A204.1 (cell line): Measurements from ENCODE around the gene LGI4.
"Not testable (repeated sequence)": the region's sequence is repeated elsewhere in the genome, so short reads cannot be mapped to it uniquely, and the experiment has no call there.

Experiments used
- FAIRE-seq: peaks from 2 replicates; lab custom pipeline; 2012; peaks lifted over from hg19 to GRCh38; lab: Jason Lieb, UNC

The LGI4 gene

DNA sequence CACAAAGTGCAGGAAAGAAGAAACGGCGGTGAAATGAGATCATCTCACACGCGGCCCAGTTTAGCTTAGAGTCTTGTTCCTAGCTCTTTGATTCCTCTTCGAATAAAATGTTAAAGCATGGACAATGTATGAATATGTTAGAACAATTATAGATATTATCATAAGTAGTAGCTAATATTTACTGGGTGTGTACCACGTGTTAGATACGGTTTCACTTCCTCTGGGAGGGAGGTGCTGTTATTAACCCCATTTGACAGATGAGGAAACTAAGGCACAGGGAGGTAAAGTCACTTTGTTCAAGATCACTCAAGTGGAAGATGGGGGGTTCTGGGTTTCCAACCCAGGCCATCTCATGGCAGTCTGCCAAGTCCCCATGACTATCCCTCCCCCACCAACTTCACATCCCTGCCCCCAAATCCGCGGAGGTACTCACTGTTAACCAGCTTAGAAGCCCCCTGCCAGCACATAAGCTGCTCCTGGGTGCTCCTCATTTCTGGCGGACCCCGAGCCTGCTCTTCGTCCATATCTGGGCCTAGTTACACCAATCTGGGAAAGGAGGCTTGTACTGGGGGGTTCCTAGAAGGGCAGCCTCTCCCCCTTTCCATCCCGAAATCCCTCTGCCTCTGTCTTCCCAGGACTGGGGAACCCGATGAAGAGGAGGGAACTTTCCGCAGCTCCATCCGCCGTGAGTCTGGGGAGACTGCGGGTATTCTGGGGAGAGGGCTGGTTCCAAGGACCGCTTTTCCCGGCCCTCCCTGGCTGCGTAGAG lies 7.2 kb upstream of the LGI4 start:
- FAIRE-seq = no peak

DNA sequence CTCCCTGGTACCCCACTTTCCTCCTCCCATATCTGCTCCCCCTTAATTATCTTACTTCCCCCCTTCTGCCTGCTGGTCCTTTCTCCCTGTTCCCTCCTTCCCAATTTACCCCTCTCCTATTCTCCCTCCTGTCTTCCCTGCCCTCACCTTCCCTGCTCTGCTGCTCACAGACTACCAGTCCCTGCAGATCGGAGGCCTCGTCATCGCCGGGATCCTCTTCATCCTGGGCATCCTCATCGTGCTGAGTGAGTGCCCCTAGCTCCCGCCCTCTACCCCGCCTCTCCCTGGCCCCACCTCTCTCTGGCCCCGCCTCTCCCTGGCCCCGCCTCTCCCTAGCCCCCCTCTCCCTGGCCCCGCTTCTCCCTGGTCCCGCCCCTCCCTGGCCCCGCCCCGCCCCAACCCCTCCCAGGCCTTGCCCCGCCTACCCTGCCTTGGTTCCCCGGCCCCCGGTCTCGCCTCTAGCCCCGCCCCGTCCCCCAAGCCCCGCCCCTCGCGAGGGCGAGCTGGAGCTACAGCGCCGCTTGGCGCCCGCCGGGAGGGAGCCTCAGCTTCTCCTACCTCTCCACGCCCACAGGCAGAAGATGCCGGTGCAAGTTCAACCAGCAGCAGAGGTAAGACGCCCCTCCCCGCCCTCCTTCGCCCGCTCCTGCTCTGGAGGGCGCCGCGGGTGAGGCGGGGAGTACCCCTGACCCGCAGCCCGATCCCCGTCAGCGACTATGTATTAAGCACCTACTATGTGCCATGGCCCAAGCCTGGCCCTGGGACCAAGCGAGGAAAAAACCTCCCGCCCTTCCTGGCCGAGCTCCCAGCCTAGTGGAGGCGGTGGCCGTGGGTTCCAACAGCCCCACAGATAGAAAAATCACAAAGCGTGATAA lies 6.3 kb upstream of the LGI4 start:
- FAIRE-seq = no peak

DNA sequence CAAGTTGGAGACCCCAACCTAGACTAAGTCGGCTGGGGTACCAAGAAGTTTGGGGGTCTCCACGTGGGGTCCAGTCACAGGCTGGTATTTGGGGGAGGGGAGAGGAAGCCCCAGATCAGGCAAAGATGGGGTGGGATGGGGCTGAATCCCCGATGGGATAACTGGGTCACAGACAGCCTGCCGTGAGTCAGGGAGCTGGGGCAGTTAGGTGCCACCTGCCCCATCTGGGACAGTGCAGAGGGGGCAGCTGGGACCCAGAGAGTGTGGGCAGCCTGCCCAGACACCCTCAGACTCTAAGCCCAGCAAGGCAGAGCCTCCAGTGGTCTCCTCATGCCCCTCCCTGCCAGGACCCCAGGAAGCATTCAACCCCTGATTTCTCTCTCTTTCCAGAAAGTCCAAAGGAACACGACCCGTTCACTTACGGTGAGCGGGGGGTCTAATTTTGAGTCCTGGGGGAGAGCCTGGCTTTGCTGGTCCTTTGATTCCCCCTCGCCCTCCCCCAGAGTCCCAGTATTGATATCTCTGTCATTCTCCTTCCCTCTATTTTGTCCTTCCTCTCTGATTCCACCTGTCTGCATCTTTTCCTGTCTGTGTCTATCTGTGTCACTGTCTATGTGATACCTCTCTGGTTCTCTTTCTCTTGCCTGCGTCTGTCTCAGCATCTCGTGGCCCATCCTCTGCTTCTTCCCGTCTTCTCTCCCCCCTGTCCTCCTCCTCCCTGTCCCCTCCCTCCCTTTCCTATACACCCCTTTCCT lies 5.5 kb upstream of the LGI4 start:
- no peak for FAIRE-seq

DNA sequence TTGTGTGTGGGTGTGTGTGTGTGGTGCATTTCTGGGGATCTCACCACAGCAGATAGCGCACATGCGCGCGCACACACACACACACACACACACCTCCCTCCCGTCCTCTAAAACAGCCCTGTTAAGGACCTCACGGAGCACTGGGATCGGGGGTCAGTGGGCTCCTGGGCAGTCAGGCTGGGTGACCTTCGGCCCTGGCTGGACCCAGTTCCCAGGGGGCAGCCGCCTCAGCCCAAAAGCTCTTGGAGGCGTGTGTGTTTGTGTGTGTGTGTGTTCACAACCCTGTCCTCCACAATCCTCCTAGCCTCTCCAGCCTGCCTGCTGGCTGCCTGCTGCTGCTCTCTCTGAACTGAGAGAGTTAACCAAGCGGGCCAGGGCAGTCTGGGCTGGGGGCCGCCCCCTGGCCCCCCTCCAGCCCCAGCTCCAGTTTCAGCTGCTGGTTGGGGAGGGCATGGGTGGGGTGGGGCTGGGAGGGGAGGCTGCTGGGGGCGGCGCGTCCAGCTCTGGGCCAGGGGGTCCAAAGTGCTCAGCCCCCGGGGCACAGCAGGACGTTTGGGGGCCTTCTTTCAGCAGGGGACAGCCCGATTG lies 3.5 kb upstream of the LGI4 start, which contains the start of gene FXYD1:
Gene FXYD1, plus strand, starts transcription at position 520 of the 588 bp plus-strand sequence. CDS start 1,256 bp downstream, outside the sequence.
- FAIRE-seq = no peak

DNA sequence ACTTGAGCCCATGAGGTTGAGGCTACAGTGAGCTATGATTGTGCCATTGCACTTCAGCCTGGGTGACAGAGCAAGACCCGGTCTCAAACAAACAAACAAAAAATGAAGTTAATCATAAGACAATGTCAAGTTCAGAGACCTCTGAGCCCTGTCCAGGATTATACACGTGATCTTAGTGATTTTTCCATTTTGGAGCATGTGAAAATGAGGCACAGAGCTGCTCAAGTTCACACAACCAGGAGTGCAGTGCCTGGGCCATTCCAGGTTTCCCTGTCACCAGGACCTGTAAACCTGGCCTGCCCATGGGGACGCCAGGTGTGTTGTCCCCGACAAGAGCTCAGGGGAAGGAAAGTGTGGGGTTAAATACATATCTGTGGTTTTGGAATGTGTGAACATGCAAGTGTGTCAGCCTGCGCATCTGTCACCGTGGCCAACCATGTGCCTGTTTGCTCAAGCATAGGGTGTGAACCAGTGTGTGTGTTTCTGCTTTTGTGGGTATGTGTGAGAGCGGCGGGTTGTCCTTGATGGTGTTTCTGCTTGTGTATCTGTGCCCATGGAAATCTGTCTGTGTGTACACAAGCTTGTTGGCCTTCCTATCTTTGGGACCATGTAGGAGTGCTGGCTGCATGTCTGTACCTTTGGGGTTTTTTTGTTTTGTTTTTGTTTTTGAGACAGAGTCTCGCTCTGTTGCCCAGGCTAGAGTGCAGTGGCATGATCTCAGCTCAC lies 2.3 kb upstream of the LGI4 start:
- FAIRE-seq = no peak

DNA sequence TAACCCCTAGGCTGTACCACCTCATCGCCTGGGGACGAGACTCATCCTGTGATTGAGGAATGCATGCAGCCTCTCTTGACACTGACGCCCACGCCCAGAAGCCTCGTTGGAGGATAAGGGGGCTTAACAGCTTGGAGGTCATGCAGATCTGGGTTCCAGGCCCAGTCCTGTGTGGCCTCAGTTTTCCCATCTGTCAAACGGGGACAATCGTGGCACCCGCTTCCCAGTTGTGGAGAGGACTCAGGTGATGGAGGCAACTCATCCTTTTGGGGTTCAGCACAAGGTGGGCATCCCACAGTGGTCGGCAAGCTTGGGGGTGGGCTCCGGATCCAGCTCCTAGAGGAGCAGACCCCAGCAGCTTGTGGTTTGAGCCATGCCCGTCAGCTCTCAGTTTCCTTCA lies 1.4 kb upstream of the LGI4 start:
- no peak for FAIRE-seq

DNA sequence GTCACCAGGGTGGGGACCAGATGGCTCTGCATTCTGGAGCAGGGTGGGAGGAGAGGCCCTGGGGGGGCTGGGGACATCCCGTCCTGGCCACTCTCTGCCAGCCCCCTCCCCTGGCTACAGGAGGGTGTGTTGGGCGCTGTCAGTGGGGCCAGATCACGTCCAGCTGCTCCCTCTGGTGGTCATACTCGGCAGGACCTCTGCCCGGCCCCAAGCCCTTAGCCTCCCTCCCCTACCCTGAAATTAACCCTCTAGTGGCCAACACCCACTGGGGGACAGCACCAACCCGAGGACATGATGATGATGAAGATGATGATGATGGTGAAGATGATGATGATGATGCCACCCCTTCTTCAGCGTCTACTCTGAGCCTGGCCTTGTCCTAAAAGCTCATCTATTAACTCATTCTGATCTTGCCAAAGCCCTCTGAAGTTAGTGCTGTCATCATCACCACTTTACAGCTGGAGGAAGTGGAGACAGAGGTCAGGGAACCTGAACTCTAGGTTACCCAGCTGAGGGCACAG lies 590 bp upstream of the LGI4 start:
- FAIRE-seq = no peak

DNA sequence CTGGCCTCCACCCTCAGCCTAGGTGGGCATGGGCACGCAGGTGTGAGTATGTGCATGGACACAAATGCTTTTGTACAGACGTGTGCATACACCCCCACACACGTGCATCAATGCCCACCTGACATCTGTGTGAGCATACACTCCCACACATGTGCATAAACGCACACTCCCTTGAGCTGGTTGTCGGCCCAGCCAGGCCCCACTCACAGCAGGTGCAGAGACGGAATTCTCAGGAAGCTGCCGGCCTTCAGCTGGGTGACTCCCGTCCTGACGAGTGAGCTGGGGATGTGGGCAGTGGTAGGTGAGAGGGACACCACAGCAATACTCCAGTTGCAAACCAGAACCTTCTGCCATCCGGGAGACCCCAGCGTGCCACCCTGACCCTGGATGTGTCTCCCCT lies 1.0 kb downstream of the LGI4 start:
- FAIRE-seq = no peak

DNA sequence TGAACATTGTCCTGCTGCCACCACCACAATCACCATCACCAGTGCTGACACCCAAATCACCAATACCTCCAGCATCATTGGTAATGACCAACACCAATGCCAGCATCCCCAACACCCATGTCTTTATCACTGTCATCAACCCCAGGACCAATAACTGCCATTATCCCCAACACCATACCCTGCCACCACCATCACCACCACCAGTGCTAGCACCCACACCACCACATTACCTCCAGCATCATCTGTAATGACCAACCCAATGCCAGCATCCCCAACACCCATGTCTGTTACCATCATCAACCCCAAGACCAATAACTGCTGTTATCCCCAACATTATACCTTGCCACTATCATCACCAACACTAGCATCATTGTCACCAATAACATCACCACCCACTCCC lies 2.6 kb downstream of the LGI4 start:
- no peak for FAIRE-seq

DNA sequence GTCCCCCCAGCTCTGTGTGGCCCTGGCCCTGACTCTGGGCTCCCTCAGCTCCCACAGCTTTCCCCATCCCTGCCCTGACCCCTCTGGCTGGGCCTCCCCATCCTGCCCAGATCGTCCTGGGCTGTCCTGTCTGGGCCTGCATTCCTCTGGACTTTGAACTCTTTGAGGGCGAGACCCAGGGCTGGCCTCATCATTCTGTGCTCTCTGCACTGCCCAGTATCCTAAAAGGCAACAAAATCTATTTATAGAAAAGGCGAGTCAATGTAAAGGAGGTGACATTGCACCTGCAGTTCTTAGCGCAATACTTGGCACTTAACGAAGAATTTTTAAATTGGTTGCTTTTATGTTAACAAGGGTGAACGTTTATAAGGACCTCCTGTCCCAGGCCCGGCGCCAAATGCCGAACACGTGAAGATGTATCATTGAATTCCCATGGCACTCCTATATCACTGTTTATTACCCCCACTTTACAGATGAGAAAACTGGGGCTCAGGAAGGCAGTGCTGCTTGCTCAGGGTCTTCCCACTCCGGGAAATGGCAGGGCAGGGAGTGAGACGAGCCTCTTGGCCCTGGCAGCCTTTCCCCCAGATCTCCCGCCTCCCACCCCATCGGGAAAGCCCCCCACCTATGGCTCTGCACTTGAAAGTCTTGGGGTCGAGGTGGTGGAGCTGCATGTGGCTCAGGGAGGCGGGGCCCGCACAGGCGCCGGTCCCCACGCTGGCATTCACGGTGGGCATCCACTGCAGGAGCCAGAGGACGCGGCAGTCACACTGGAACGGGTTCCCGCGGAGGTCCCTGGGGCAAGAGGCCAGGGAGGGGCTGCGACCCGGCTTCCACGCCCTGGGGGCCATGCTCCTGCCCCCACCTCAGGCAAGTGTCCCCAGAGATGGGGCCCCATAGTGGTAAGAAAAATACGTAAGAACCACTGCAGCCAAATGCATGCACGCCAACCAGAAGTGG lies 3.8 kb downstream of the LGI4 start:
- FAIRE-seq = no peak

DNA sequence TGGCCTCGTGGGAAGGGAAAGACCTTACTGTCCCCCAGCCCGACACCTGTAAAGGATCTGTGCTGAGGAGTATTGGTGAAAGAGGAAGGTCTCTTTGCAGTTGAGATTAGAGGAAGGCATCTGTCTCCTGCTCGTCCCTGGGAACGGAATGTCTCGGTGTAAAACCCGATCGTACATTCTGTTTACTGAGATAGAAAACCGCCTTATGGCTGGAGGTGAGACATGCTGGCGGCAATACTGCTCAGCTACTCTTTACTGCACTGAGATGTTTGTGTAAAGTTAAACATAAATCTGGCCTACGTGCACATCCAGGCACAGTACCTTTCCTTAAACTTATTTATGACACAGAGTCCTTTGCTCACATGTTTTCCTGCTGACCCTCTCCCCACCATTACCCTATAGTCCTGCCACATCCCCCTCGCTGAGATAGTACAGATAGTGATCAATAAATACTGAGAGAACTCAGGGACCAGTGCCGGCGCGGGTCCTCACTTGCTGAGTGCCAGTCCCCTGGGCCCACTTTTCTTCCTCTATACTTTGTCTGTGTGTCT lies 5.1 kb downstream of the LGI4 start:
- not testable (repeated sequence) for FAIRE-seq

DNA sequence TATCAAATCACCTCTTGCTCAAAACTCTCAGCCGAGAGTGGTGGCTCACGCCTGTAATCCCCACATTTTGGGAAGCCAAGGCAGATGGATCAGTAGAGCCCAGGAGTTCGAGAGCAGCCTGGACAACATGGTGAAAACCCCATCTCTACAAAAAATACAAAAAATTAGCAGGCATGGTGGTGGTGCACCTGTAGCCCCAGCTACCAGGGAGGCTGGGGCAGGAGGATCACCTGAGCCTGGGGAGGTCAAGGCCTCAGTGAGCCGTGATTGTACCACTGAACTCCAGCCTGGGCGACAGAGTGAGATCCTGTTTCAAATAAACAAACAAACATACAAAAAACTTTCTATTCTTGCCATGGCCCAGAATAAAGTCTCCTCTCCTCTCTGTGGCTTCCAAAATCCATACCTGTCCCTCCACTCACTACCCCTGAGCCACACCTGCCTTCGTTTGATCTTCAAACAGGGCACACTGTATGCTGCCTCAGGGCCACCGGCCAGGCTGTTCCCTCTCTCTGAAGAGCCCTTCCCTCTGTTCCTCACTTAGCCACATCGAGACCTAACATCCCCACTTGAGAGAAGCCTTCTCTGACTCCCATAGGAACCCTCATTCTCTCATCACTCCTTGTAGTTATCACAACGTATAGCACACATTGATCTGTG lies 6.3 kb downstream of the LGI4 start:
- no peak for FAIRE-seq

DNA sequence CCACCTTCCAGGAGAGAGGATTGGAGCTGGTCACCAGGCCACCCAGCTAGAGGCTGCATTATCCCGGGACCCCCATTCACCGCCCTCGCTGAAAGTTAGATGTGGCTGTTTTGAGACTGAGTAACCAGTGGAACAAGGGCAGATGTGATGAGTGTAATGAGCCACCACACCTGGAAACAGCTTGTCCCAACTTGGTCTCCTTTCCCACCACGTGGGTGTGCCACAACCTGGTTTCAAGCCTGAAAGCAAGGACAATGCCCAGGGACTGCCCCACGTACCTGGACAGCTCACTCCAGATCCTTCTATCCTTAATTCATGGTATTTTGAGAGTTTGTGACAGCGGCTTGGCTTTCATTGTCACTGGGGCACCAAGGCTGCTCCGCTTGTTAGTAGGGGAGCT lies 7.0 kb downstream of the LGI4 start:
- no peak for FAIRE-seq

DNA sequence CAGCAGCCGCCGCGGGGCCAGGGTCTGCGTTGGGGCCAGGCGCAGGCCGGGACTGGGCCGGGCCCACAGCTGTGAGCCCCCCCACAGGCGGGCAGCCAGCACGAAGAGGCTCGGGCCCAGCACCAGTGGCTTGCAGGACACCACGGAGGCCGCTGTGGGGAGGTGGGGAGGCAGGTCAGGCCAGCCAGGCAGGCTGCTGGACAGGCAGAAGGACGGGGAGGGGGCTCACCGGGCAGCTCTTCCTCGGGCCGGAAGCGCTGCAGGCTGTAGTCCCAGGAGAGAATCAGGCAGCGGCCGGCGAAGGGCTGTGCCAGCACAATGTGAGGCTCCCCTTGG lies 8.3 kb downstream of the LGI4 start:
- no peak for FAIRE-seq

DNA sequence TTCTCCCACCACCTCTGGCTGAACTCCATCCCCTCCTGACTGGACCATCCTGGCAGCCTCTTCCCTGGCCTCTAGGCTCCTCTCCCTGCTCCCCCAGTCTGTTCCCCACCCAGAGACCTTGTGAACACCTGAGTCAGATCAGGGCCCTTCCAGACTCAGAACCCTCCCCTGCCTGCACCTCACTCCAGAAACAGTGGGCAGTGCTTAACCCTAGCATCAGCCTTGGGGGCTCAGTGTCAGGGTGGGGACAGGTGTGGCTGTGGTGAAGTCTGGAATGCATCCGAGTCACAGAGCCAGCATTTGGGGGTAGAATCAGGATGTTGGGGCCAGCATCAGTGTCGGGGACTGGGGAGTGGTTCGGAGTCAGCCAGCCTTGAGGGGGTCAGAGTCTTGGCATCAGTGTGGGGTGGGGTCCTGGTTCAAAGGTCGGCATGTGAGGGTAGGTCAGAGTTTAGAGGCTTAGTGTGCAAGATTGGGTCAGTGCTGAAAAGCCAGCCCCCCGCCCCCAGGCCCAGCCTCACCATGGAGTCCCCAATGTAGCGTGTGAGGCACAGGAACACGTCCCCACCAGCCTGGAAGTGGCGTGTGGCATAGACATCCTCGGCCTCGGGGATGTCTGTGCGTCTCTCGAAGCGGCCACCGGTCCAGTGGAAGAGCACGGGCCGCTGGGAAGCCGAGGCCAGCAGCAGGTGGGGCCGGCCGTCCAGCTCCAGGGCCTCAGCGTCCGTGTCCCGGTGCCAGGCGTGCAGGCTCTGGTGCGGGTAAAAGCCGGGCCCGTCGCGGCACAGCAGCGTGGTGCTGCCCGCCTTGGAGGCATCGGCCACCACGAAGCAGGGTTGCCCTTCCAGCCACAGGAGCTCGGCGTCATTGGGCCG lies 8.9 kb downstream of the LGI4 start:
- FAIRE-seq = no peak

DNA sequence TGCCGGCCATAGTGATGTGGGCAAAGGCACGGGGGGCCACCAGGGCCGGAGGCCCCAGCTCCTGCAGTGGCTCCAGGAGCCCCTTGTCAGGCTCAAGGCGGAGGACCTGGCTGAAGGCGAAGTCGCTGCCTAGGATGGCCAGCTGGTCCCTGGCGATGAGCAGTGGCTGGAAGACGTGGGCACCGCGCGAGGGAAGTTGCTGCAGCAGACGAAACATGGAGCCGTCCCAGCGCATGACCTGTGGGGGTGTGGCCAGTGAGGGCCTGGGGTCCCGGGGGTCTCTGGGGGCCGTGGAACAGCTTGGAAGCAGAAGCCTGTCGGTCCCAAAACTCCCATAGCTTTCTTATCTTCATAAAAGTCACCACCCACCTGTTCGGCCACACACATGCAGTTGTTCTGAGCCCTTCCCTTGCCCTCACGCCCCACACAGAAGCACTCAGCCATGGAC lies 9.6 kb downstream of the LGI4 start:
- FAIRE-seq = no peak

DNA sequence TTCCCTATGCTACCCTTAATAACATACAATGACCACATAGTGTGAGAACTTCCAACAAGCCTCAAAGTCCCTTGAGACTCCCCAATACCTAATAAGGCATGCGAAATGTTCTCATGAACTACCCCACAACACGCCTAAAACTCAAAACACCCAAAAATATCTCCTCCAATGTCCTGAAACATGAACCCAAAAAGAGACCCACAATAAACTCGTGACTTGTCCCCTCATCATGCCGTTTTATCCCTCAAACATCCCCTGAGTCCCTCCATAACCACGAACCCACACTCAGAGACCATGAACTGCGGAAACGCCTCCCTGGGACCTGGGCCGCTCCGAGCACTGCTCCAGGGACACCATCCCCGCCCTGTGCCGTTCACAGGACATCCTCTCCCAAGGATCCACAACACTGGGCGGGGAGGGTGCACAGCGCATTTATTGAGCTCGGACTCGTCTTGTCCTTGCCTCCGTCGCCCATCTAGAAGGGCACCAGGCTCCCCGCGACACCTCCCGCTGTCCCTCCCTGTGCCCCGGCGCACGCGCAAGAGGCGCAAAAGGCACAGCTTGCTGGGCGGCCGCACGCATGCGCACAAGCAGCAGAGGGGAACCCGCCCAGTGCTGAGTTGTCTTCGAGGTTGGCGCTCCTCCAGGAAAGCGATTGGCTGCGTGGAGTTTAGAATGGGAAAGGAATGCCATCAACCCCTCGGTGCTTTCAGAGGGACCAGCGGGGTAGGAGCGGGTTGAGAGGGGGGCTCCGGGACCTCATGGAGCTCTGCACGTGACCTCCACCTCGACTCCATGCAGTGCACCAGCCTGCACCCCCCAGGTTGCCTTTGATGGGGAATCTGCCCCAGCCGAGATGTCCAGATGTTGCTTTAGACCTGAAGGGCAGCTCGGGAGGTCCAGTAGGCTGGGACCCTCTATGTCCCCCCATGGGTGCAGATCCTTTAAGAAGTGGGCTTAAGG lies 10.5 kb downstream of the LGI4 start:
- FAIRE-seq = no peak
